Spinal cord (tissue), 10 donors: ENCODE data around the gene SIRPB1. TPM values are rescaled to one million over a fixed set of nuclear protein-coding genes. Genes with fewer than 3 reads are reported as not detected.

ENCODE experiments used
- DNase-seq, 6 donors: peaks; one replicate each; pipeline versions ENCODE4 v3.0.0 to v3.0.0-alpha.2; 2013 to 2015; ENCODE audit warnings: low spot score in 6 of 6, low read depth in 4 of 6
- H3K27ac ChIP-seq: one replicate; pipeline ENCODE4 v1.5.1; 2013; ENCODE audit warnings: low read depth, low read length, control low read depth
- H3K27me3 ChIP-seq: one replicate; pipeline ENCODE4 v1.6.1; 2013; ENCODE audit warnings: low read length; ENCODE audit not compliant: control insufficient read depth, insufficient read depth
- H3K36me3 ChIP-seq: one replicate; pipeline ENCODE4 v1.6.1; 2013; ENCODE audit warnings: low read length; ENCODE audit not compliant: control insufficient read depth, insufficient read depth
- H3K4me1 ChIP-seq: one replicate; pipeline ENCODE4 v1.6.1; 2013; ENCODE audit warnings: low read length; ENCODE audit not compliant: control insufficient read depth, insufficient read depth
- H3K4me3 ChIP-seq: one replicate; pipeline ENCODE4 v1.5.1; 2013; ENCODE audit warnings: low read depth, low read length, control low read depth
- H3K9me3 ChIP-seq: one replicate; pipeline ENCODE4 v1.6.1; 2013; ENCODE audit warnings: low read length; ENCODE audit not compliant: control insufficient read depth, insufficient read depth
- WGBS: methylation state at CpG from one replicate; pipeline ENCODE4 v1.1.5; 2013; ENCODE audit warnings: missing lambda C conversion rate; ENCODE audit not compliant: insufficient coverage; 5-methylcytosine and 5-hydroxymethylcytosine counted together
- long read RNA-seq, 4 donors: transcript quantifications; one replicate each; lab custom pipeline, GENCODE V29; 2026
- polyA plus RNA-seq, 2 donors: library from polyadenylated mRNA; unstranded; fragments of 120-200 nt; gene quantifications; one replicate each; pipeline ENCODE4 v1.2.1, GENCODE V29; 2013; ENCODE audit not compliant: insufficient read length in 2 of 2
- total RNA-seq, 2 donors: library from RNA; depleted of rRNA in 1 of 2; stranded (reverse); fragments of 120-200 nt in 1 of 2; fragments of >200 nt in 1 of 2; gene quantifications; one replicate each; pipeline versions ENCODE4 v1.2.3 to v1.2.4, GENCODE V29; 2013 to 2014
- donor health status: healthy.

Gene SIRPB1
- total RNA-seq (under 1 TPM in 1 of 2 donors, not detected in 1; 0.69 TPM), polyA plus RNA-seq (1 to 10 TPM; 1.2 to 2.9 TPM)
- long read RNA-seq, donor 1, result 0 reads
- long read RNA-seq, donor 2, result 0 reads
- long read RNA-seq, donor 3, partial matches to known transcripts, result 7 of 7 reads
- long read RNA-seq, donor 3, other reads (novel, unspliced or antisense), result 0 of 7 reads
- long read RNA-seq, donor 4, result 0 reads

GRCh38 chr20:1619861-1620444 lies at the start of gene SIRPB1:
SIRPB1 (minus strand) TSS chr20:1620009; CDS start chr20:1619944, 65 bp downstream.
- Histone ChIP-seq H3K4me3 (no peak within 1 kb of the TSS), H3K36me3 (no peaks in the 10 kb centered on the region), H3K27ac (no peak within 1 kb of the TSS), H3K4me1 (no peaks in the 10 kb centered on the region), H3K9me3 (no peaks in the 10 kb centered on the region), H3K27me3 (no peaks in the 10 kb centered on the region)
- peak in 2 of 6 donors; percentile 0 for DNase-seq
- 70% methylated on average over 4 of the region's 5 CpGs for WGBS

GRCh38 chr20:1669304-1669703 lies 49.5 kb upstream of the SIRPB1 start:
- Histone ChIP-seq H3K4me1 (no peaks in the 10 kb centered on the region), H3K36me3 (no peaks in the 10 kb centered on the region), H3K27ac (peak overlapping the region; percentile 78), H3K4me3 (no peak overlapping the region), H3K27me3 (no peaks in the 10 kb centered on the region), H3K9me3 (no peaks in the 10 kb centered on the region)
- DNase-seq, result peak in 1 of 6 donors; percentile 59
- 56% methylated on average over 5 of the region's 5 CpGs for WGBS

GRCh38 chr20:1667502-1668085 lies 47.8 kb upstream of the SIRPB1 start:
- Histone ChIP-seq H3K36me3 (no peaks in the 10 kb centered on the region), H3K27me3 (no peaks in the 10 kb centered on the region), H3K9me3 (no peaks in the 10 kb centered on the region), H3K27ac (no peak overlapping the region), H3K4me1 (no peaks in the 10 kb centered on the region), H3K4me3 (no peak overlapping the region)
- DNase-seq, result no peak
- 80% methylated on average over 1 of the region's 1 CpG for WGBS

- WGBS, result 83% methylated on average over 1 of the region's 5 CpGs
- no peaks in the 10 kb centered on the region for H3K9me3 ChIP-seq
- DNase-seq, result no peak
These were observed 47.0 kb upstream of the SIRPB1 start for GRCh38 chr20:1666802-1667201.

GRCh38 chr20:1665345-1665744 lies 45.5 kb upstream of the SIRPB1 start:
- WGBS, result 86% methylated on average over 1 of the region's 3 CpGs
- H3K4me3 ChIP-seq, result no peak overlapping the region
- H3K36me3 ChIP-seq, result no peaks in the 10 kb centered on the region
- H3K27me3 ChIP-seq, result no peaks in the 10 kb centered on the region
- H3K9me3 ChIP-seq, result no peaks in the 10 kb centered on the region
- no peak for DNase-seq
- H3K4me1 ChIP-seq, result no peaks in the 10 kb centered on the region
- H3K27ac ChIP-seq, result no peak overlapping the region

More at GRCh38 chr20:1666802-1667201, 47.0 kb upstream of the SIRPB1 start:
- Histone ChIP-seq H3K4me3 (no peak overlapping the region), H3K36me3 (no peaks in the 10 kb centered on the region), H3K27ac (no peak overlapping the region), H3K27me3 (no peaks in the 10 kb centered on the region), H3K4me1 (no peaks in the 10 kb centered on the region)

GRCh38 chr20:1664911-1665310 lies 45.1 kb upstream of the SIRPB1 start:
- Histone ChIP-seq H3K36me3 (no peaks in the 10 kb centered on the region), H3K4me3 (no peak overlapping the region), H3K27me3 (no peaks in the 10 kb centered on the region), H3K27ac (no peak overlapping the region), H3K4me1 (no peaks in the 10 kb centered on the region), H3K9me3 (no peaks in the 10 kb centered on the region)
- no peak for DNase-seq
- 87% methylated on average over 4 of the region's 5 CpGs for WGBS

- 71% methylated on average over 1 of the region's 2 CpGs for WGBS
- DNase-seq, result no peak
- Histone ChIP-seq H3K4me1 (no peaks in the 10 kb centered on the region), H3K27me3 (no peaks in the 10 kb centered on the region), H3K9me3 (no peaks in the 10 kb centered on the region), H3K36me3 (no peaks in the 10 kb centered on the region), H3K27ac (no peak overlapping the region), H3K4me3 (no peak overlapping the region)
These were observed 44.1 kb upstream of the SIRPB1 start for GRCh38 chr20:1663917-1664316.

GRCh38 chr20:1661542-1662299 lies 41.9 kb upstream of the SIRPB1 start:
- 67% methylated on average over 1 of the region's 2 CpGs for WGBS
- DNase-seq, result no peak
- no peak overlapping the region for H3K4me3 ChIP-seq
- no peak overlapping the region for H3K27ac ChIP-seq
- H3K9me3 ChIP-seq, result no peaks in the 10 kb centered on the region
- H3K36me3 ChIP-seq, result no peaks in the 10 kb centered on the region
- H3K4me1 ChIP-seq, result no peaks in the 10 kb centered on the region
- no peaks in the 10 kb centered on the region for H3K27me3 ChIP-seq

GRCh38 chr20:1660246-1660645 lies 40.4 kb upstream of the SIRPB1 start:
- Histone ChIP-seq H3K36me3 (no peaks in the 10 kb centered on the region), H3K9me3 (no peaks in the 10 kb centered on the region), H3K4me3 (no peak overlapping the region), H3K27me3 (no peaks in the 10 kb centered on the region), H3K4me1 (no peaks in the 10 kb centered on the region), H3K27ac (no peak overlapping the region)
- DNase-seq, result no peak
- no CpG with 5 or more reads among the region's 2 CpGs for WGBS
